NCI-H524 (cell line): Measurements from ENCODE around the gene DNM2.
"Not testable (repeated sequence)": the region's sequence is repeated elsewhere in the genome, so short reads cannot be mapped to it uniquely, and the experiment has no call there.

Experiments used
- DNase-seq, 2 experiments: peaks; one replicate each; lab custom pipeline; 2025; lab: John Stamatoyannopoulos, UW

The DNM2 gene

DNA sequence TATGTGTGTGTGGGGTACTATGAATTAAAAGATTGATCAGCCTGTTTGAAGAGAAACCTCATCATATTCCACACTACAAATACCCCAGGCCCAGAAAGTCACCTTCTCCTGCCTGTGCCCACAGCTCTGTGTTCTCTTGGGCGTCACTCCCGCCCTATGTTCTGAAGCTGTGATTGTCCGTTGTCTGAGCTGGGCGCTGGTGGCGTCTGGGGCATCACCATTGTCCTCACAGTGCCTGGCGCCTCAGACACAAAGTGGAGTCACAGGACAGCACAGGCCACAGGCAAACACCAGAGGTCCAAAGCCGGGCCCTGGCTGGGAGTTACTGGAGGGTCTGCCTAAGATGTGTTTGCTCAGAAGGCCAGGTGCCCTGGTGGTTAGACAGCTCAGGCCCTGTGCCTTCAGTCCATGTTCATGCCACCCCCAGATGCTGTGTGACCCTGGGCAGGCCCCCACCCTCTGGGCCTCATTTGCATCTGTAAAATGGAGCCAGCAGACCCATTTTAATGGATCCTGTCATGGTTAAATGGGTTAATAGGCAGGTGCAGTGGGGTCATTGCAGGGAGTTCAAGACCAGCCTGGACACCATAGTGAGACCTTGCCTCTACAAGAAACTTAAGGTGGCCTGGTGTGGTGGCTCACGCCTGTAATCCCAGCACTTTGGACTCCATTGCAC is 34.5 kb downstream of the DNM2 start:
- DNase-seq, result no peak

GRCh38 chr19:10752913-10753704 is 35.2 kb downstream of the DNM2 start:
- no peak for DNase-seq

DNA sequence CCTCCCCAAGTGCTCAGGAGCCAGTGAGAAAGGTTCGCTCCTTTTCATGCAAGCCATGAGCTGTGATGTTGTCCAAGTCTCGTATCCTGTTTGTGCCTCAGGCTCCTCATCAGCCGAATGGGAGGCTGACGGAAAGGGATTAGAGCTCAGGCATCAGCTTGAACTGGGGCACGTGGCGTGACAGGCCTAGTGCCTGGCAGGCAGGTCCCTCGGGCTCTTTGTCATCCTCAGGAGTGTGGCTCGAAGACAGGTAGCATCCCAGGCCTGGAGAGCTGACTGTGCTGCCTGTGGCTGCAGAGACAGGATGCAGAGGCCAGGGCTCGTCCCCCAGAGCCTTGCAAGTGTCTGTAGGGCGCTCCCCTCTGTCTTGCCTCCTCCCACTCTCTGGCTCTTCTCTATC is 38.5 kb downstream of the DNM2 start:
- no peak for DNase-seq

DNA sequence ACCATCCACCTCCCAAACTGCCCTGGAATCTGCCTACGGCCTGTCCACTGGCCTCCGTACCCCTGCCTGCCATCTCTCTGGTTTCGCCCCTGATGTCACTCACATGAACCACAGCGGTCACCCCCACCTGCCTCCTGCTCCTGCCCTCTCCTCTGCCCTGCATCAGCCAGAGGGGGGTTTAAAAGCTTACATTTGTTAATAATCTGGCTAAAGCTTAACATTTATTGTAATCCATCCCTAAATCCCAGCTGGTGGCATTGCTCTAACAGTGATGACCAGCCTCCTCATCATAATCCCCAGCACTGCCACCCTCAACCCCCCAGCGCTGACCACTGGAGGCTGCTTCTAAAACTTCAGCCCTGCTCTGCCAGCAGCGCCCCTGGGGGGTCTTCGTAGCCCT is 38.9 kb downstream of the DNM2 start:
- no peak for DNase-seq

DNA sequence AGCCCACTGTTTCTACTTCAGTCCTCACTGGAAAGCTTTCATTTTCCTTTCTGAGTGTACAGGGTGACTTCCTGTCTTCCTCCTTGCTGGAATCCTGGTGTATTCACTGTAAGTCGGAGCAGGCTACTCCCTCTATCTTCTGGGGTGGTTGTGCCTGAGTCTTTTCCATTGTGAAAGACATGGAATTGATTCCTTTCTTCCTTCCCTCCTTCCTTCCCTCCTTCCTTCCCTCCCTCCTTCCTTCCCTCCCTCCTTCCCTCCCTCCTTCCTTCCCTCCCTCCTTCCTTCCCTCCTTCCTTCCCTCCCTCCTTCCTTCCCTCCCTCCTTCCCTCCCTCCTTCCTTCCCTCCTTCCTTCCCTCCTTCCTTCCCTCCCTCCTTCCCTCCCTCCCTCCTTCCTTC is 40.2 kb downstream of the DNM2 start:
- DNase-seq, result not testable (repeated sequence)

GRCh38 chr19:10758978-10759377 is 41.1 kb downstream of the DNM2 start:
- no peak for DNase-seq

DNA sequence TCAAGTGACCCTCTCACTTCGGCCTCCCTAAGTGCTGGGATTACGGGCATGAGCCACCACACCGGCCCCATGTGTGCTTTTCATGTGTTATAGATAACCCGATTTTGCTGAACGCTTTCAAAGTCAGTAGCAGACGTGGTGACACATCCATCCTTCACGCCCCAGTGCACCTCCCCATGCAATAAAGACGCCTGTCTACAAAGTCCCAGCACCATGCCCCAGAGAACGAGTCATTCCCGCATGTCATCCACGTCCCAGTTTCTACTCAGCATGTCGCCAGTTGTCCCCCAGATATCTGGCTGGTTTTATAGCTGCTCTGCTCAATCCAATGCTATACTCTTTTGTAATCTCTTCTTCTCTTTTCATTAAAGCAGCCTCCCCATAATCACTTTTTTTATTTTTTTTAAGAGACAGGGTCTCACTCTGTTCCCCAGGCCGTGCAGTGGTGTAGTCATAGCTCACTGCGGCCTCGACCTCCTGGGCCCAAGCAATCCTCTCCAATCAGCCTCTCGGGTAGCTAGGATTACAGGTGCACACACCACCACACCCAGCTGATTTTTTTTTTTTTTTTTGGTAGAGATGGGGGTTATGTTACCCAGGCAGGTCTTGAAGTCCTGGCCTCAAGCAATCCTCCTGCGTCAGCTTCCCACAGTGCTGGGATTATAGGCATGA is 42.5 kb downstream of the DNM2 start:
- DNase-seq, result no peak

DNA sequence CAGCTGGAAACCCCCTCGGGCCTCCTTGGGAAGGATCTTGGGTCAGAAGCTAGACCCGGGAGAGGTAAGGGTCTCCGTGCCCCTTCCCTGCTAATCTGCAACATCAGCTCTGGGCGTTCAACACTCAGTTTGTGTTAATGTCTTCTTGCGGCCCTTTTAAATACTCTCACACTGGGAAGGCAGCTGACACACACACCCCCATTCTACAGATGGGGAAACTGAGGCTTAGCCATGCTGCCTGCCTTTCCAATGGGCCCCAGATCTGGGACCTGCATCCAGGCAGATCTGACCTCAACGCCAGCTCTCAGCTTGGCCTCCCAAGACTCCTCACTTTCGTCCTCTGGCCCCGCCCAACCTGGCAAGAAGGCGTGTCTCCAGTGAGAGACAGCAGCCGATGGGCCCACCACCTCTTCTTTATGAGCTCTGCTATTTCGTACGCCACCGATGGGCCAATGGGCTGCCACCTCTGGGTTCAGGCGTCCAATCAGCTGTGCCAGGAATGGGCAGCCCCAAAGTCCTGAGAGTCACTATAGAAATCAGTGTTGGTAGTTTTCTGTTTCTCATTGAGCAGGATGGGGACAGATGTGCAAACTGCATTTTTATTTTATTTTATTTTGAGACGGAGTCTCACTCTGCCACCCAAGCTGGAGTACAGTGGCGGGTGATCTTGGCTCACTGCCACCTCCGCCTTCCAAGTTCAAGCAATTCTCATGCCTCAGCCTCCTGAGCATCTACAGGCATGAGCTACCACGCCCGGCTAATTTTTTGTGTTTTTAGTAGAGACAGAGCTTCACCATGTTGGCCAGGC is 43.8 kb downstream of the DNM2 start:
- no peak for DNase-seq

- DNase-seq, result no peak
These were observed 44.8 kb downstream of the DNM2 start for GRCh38 chr19:10762656-10763055.

GRCh38 chr19:10763411-10763810 is 45.5 kb downstream of the DNM2 start:
- DNase-seq, result no peak

GRCh38 chr19:10763828-10764339 is 46.0 kb downstream of the DNM2 start:
- no peak for DNase-seq

DNA sequence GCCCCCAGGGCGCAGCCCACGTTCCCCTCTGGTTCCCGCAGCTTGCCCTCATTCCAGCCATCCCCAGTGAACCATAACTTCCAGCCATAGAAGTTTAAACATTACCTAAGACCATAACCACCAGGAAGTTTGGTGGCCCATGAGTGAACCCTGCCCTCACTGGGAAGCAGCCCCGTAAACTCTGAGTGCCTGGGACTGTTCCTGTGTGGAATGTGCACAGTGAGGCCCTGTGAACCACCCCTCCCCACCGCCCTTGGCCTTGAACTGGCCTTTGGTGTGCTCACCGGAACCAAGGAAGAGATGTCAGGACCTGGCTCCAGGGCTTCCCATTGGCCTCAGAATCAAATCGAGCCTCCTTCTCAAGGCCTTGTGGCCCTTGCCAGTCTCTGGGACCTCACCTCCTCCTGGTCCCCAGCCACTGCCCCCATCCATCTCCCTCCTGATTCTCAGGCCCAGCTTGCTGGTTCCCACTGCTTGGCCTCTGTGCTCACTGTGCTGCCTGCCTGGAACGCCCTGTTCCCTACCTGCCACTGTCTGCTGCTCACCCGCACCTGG is 46.5 kb downstream of the DNM2 start:
- DNase-seq, result no peak

DNA sequence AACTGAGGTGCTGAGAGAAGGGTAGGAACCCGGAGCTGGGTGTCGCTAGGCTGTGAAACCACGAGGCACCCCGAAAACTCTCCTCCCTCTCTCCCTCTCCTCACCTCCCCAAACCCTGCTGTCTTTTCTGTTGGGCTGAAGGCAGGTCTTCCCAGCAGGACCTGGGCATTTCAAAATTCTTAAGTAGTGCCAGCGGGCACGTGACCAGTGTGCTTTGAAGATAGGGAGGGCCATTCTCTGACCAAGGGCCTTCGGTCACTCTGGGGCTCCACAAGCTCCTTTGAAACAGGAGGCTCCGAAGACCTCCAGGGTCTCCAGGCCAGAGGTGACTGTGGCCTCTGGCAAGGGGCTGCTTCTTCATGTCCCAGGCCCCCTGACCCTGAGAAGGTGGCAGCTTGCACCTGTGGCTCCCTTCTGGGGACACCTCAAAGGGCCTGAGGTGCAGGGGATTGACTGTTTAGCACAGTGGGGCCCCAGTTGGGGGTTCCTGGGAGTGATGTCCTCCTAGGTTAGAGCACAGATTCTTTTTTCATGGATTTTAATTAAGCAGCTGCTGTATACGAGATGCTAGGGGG is 48.3 kb downstream of the DNM2 start:
- no peak for DNase-seq

GRCh38 chr19:10766671-10767201 is 48.9 kb downstream of the DNM2 start:
- DNase-seq, result peak; percentile 24 to 29

GRCh38 chr19:10767726-10768125 is 49.8 kb downstream of the DNM2 start:
- DNase-seq, result no peak

DNA sequence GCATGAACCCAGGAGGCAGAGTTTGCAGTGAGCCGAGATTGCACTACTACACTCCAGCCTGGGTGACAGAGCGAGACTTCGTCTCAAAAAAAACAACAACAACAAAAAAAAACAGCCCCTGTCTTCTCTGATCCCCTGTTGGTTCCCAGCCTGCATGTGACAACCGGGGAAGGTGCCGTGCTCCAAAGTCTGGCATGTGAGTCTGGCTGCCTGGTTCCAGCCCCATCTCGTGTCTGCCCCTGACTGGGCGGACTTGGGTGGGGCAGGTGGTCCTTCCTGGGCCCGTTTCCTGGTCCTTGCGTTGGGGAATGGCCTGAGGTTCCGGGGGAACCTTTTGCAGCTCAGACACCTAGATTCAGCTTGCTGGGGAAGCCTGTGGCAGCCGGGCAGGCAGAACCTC is 50.5 kb downstream of the DNM2 start:
- no peak for DNase-seq

DNA sequence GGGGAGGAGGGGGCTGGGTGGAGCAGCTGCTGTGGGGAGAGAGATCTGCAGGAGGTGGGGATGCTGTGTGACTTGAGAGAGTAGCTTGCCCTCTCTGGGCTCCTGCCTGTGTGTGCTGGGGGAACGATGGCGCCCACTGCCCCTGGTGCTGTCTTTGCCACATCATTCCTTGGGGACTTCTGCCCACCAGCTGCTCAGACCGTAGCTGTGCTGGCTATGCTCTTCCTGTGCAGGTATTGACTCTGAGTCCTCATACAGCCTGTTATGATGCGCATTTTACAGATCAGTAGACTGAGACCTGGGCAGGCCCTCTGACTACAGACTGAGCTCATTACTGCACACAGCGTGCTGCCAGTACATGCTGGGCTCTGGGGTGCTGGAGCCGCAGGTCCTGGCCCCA is 51.1 kb downstream of the DNM2 start:
- DNase-seq, result no peak

- no peak for DNase-seq
These were observed 51.9 kb downstream of the DNM2 start for GRCh38 chr19:10769533-10770491.

DNA sequence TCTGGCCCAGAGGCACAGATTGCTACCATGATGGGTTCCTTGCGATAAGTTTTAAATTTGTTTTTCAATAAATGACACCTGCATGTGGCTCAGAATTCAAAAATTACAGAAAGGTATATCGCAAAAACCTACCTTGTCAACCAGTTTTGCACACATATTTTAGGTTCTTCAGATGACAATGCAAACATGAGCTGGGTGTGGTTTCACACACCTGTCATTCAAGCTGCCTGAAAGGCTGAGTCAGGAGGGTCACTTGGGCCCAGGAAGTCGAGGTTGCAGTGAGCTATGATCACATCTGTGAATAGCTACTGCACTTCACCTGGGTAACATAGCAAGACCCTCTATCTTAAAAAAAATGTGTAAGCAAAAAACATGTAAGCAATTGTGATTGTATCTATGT is 56.1 kb downstream of the DNM2 start:
- no peak for DNase-seq

DNA sequence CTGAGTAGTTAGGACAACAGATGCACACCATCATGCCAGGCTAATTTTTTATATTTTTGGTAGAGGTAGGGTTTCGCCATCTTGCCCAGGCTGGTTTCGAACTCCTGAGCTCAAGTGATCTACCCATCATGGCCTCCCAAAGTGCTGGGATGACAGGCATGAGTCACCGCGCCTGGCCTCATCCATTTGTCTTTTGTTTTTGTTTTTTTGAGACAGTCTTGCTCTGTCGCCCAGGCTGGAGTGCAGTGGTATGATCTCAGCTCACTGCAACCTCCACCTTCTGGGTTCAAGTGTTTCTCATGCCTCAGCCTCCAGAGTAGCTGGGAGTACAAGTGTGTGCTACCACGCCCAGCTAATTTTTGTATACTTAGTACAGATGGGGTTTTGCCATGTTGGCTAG is 57.0 kb downstream of the DNM2 start:
- DNase-seq, result no peak
